ENCODE results near the gene PELI3.

DNA sequence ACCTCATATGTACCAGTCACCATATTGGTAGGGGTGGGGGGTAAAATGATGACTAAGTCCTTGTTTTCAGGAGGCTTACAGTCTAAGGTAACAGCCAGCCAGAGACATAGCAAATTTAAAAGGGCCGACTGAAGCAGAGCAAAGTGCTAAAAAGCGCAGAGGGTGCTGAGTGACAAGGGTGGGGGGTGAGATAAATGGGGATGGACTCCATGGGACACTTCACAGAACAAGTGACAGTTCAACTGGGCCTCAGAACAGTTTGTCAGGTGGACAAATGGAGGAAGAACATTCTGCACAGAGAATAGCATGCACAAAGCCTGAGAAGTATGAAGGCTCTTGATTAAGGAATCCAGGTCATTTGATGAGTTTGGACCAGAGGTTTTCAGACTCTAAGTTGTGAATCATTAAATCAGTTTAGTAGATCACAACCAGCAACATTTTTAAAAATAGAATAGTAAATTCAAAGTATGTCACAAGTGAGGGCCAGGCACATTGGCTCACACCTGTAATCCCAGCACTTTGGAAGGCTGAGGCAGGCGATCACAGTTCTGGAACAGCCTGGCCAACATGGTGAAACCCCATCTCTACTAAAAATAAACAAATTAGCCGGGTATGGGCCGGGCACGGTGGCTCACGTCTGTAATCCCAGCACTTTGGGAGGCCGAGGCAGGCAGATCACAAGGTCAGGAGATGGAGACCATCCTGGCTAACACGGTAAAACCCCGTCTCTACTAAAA is 57.8 kb downstream of the PELI3 start:
- no peak for TF ChIP-seq EZH2 (IDR thresholded peaks at IDR 0.05; ENCODE audit: borderline replicate concordance, low read length)
- TF ChIP-seq, protein P1, sequence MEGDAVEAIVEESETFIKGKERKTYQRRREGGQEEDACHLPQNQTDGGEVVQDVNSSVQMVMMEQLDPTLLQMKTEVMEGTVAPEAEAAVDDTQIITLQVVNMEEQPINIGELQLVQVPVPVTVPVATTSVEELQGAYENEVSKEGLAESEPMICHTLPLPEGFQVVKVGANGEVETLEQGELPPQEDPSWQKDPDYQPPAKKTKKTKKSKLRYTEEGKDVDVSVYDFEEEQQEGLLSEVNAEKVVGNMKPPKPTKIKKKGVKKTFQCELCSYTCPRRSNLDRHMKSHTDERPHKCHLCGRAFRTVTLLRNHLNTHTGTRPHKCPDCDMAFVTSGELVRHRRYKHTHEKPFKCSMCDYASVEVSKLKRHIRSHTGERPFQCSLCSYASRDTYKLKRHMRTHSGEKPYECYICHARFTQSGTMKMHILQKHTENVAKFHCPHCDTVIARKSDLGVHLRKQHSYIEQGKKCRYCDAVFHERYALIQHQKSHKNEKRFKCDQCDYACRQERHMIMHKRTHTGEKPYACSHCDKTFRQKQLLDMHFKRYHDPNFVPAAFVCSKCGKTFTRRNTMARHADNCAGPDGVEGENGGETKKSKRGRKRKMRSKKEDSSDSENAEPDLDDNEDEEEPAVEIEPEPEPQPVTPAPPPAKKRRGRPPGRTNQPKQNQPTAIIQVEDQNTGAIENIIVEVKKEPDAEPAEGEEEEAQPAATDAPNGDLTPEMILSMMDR (IDR thresholded peaks at IDR 0.05; ENCODE audit: low read length) = no peak

All from OCI-LY1 (cell line).